CD4-positive, alpha-beta T cell (primary cell): ENCODE results near the gene ADIPOR1. TPM values are rescaled to one million over a fixed set of nuclear protein-coding genes. Genes with fewer than 3 reads are reported as not detected.
"Not testable (repeated sequence)": the region's sequence is repeated elsewhere in the genome, so short reads cannot be mapped to it uniquely, and the experiment has no call there.

Experiments
- ATAC-seq: fragments of 200-7000 bp; cut with Tn5 transposase; one replicate; pipeline ENCODE4 v1.10.0; 2022; ENCODE audit warnings: mild to moderate bottlenecking; ENCODE audit not compliant: poor library complexity
- CTCF ChIA-PET: fragments of 350-600 bp; sonication (Branson Sonifier 250); formaldehyde crosslinking; loops from one replicate; lab custom pipeline; 2021; ENCODE audit warnings: antibody characterized with exemption, inconsistent platforms; lab: Charles Lee
- POLR2A ChIA-PET: fragments of 350-600 bp; sonication (Branson Sonifier 250); formaldehyde crosslinking; loops from one replicate; lab custom pipeline; 2021; ENCODE audit warnings: antibody characterized with exemption, inconsistent platforms; lab: Charles Lee
- DNase-seq, 14 experiments: peaks; one replicate each; pipeline ENCODE4 v3.0.0-alpha.2; 2013 to 2020; ENCODE audit warnings: mixed read lengths in 2 of 14
- H3K27ac ChIP-seq, 2 donors: one replicate each; pipeline versions ENCODE4 v1.5.1 to v1.7.0; 2013; ENCODE audit warnings: low read length in 2 of 2, low read depth in 1 of 2, mild to moderate bottlenecking in 1 of 2
- H3K27me3 ChIP-seq, 2 experiments: 1 replicate in 1 of 2; 2 replicates in 1 of 2; pipeline versions ENCODE4 v1.6.1 to v1.7.0; 2013; ENCODE audit warnings: low read length in 2 of 2, control low read depth in 1 of 2, mild to moderate bottlenecking in 1 of 2, moderate library complexity in 1 of 2; ENCODE audit not compliant: insufficient read depth in 2 of 2, control insufficient read depth in 1 of 2
- H3K36me3 ChIP-seq: one replicate; pipeline ENCODE4 v1.6.1; 2013; ENCODE audit warnings: low read length, control low read depth; ENCODE audit not compliant: insufficient read depth
- H3K4me1 ChIP-seq: one replicate; pipeline ENCODE4 v1.6.1; 2013; ENCODE audit warnings: low read length, control low read depth; ENCODE audit not compliant: insufficient read depth
- H3K4me3 ChIP-seq: one replicate; pipeline ENCODE4 v1.5.1; 2013; ENCODE audit warnings: mild to moderate bottlenecking, low read length, moderate library complexity
- H3K9me3 ChIP-seq, 2 experiments: 1 replicate in 1 of 2; 2 replicates in 1 of 2; pipeline versions ENCODE4 v1.6.1 to v1.7.0; 2013; ENCODE audit warnings: low read length in 2 of 2, mild to moderate bottlenecking in 2 of 2, control low read depth in 1 of 2, moderate library complexity in 1 of 2; ENCODE audit not compliant: control insufficient read depth in 1 of 2, insufficient read depth in 1 of 2
- H3K27ac Mint-ChIP-seq: one replicate; pipeline ENCODE4 v1.8.0; 2020; ENCODE audit warnings: mixed read lengths
- H3K27me3 Mint-ChIP-seq: one replicate; pipeline ENCODE4 v1.8.0; 2021; ENCODE audit warnings: mixed read lengths
- H3K36me3 Mint-ChIP-seq: one replicate; pipeline ENCODE4 v1.8.0; 2021; ENCODE audit warnings: low read depth, mixed read lengths
- H3K4me1 Mint-ChIP-seq: one replicate; pipeline ENCODE4 v1.8.0; 2021; ENCODE audit warnings: low read depth, mixed read lengths
- H3K4me3 Mint-ChIP-seq: one replicate; pipeline ENCODE4 v1.8.0; 2020; ENCODE audit warnings: mild to moderate bottlenecking, mixed read lengths
- H3K9me3 Mint-ChIP-seq: one replicate; pipeline ENCODE4 v1.8.0; 2020; ENCODE audit warnings: mixed read lengths
- CTCF ChIP-seq: fragments of 200-600 bp; IDR thresholded peaks from one replicate; pipeline ENCODE4 v1.8.0; 2022; ENCODE audit warnings: antibody characterized with exemption, mild to moderate bottlenecking
- intact Hi-C, 2 experiments: fragments of 100-400 bp; cut with DNase I in 1 of 2; cut with micrococcal nuclease in 1 of 2; formaldehyde crosslinking; loops; one replicate each; pipeline versions ENCODE4 v1.15.1 to v1.9.0; 2023 to 2025; cut with DNase I, micrococcal nuclease
- total RNA-seq, 174 experiments: library from RNA in 2 of 174; stranded (reverse) in 2 of 174; gene quantifications; one replicate each; pipeline ENCODE4 v1.2.3 and lab custom pipeline; 2021 to 2026

ADIPOR1 gene
- total RNA-seq, 2 experiments from 2014 or later: 91.5 to 95.6 TPM

GRCh38 chr1:202905331-202905730 is 52.8 kb downstream of the ADIPOR1 start:
- H3K27me3 Mint-ChIP-seq: no peaks in the 10 kb centered on the region
- no peak overlapping the region for H3K27ac Mint-ChIP-seq
- peaks cover 72% of the 10 kb centered on the region for H3K36me3 Mint-ChIP-seq
- no peak overlapping the region for H3K4me3 Mint-ChIP-seq
- peaks cover 50% of the 10 kb centered on the region for H3K36me3 ChIP-seq
- no peaks in the 10 kb centered on the region for H3K9me3 ChIP-seq
- H3K4me1 ChIP-seq: no peaks in the 10 kb centered on the region
- TF ChIP-seq CTCF: no peak
- H3K27me3 ChIP-seq: no peaks in the 10 kb centered on the region
- H3K9me3 Mint-ChIP-seq: no peaks in the 10 kb centered on the region
- no peak overlapping the region for H3K27ac ChIP-seq
- DNase-seq (no peak), ATAC-seq (no peak)
- ChIA-PET POLR2A (no interaction called here), CTCF (interaction anchor here (0.6 kb wide), 1 partner anchor 50 kb away, joined by 3 read pairs; no protein-coding TSS in a partner anchor)
- H3K4me3 ChIP-seq: no peak overlapping the region
- intact Hi-C loops: no loop called here
- H3K4me1 Mint-ChIP-seq: no peaks in the 10 kb centered on the region

GRCh38 chr1:202903808-202904207 is 54.3 kb downstream of the ADIPOR1 start:
- CTCF ChIA-PET: interaction anchor here (0.6 kb wide), 1 partner anchor 133 kb away, joined by 3 read pairs; no protein-coding TSS in a partner anchor
- H3K4me1 Mint-ChIP-seq, ATAC-seq, H3K4me3 ChIP-seq, H3K27ac ChIP-seq, H3K9me3 Mint-ChIP-seq, H3K9me3 ChIP-seq, intact Hi-C loops, H3K27me3 ChIP-seq, DNase-seq, H3K4me1 ChIP-seq, H3K27ac Mint-ChIP-seq, H3K27me3 Mint-ChIP-seq, H3K4me3 Mint-ChIP-seq: not testable (repeated sequence)
- POLR2A ChIA-PET: interaction anchor here (0.6 kb wide), 1 partner anchor 1619 kb away, joined by 4 read pairs; no protein-coding TSS in a partner anchor
- H3K36me3 ChIP-seq: peaks cover 47% of the 10 kb centered on the region
- peaks cover 62% of the 10 kb centered on the region for H3K36me3 Mint-ChIP-seq

DNA sequence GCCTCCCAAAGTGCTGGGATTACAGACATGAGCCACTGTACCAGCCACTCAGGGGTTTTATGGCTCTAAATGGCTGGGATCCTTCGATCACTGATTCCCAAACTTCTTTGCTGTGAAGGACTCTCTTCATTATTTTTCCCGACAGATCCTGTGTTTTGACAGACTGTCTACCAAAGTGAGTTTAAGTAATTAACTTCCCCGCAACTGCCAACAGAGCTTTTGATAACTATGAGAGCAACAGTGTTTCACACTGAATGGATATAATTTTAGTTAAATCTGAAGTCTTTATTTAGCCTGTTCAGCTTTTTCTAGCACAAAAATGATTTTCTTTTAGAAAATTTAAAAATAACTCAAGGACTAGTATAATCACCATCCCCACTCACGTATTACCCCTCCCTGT is 56.6 kb downstream of the ADIPOR1 start:
- Histone ChIP-seq H3K36me3 (peaks cover 45% of the 10 kb centered on the region), H3K4me3 (no peak overlapping the region), H3K27me3 (no peaks in the 10 kb centered on the region), H3K27ac (no peak overlapping the region), H3K4me1 (no peaks in the 10 kb centered on the region), H3K9me3 (no peaks in the 10 kb centered on the region)
- intact Hi-C loops: no loop called here
- ChIA-PET POLR2A (no interaction called here), CTCF (no interaction called here)
- Mint-ChIP-seq H3K36me3 (peaks cover 61% of the 10 kb centered on the region), H3K4me1 (no peaks in the 10 kb centered on the region), H3K9me3 (no peaks in the 10 kb centered on the region), H3K27me3 (no peaks in the 10 kb centered on the region), H3K4me3 (no peak overlapping the region), H3K27ac (no peak overlapping the region)
- ATAC-seq: no peak
- no peak for TF ChIP-seq CTCF
- no peak for DNase-seq

DNA sequence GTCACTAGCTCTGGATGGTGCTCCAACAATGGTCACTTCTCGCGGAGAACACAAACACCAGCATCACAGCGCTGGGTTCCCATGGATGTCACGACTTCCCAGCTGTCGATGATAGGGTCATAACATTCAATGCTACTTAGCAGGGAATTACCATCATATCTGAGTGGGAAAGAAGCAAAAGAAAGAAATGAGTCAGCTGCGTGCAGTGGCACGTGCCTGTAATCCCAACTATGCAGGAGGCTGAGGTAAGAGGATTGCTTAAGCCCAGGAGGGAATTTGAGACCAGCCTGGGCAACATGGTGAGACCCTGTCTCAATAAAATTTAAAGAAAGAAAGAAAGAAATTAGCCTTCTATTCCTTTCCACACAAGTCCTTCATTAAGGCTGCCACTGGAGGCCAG is 65.6 kb downstream of the ADIPOR1 start:
- ChIA-PET POLR2A (no interaction called here), CTCF (no interaction called here)
- no peaks in the 10 kb centered on the region for H3K27me3 Mint-ChIP-seq

More for the DNA sequence above, 65.6 kb downstream of the ADIPOR1 start:
- DNase-seq (no peak), ATAC-seq (no peak)
- Mint-ChIP-seq H3K9me3 (no peaks in the 10 kb centered on the region), H3K36me3 (peaks cover 75% of the 10 kb centered on the region), H3K4me1 (peaks cover 17% of the 10 kb centered on the region), H3K4me3 (no peak overlapping the region), H3K27ac (no peak overlapping the region)
- Histone ChIP-seq H3K4me3 (no peak overlapping the region), H3K27me3 (no peaks in the 10 kb centered on the region), H3K4me1 (peaks cover 14% of the 10 kb centered on the region), H3K9me3 (no peaks in the 10 kb centered on the region), H3K36me3 (peaks cover 67% of the 10 kb centered on the region), H3K27ac (no peak overlapping the region)
- intact Hi-C loops: no loop called here
- TF ChIP-seq CTCF: no peak
